Activated naive CD4-positive, alpha-beta T cell treated with anti-CD3 and anti-CD28 coated beads, Interleukin-2, amount 50 U/mL, for 24 hours (primary cell): ENCODE measurements around the gene CACNB2.

ENCODE experiments used
- H3K27ac Mint-ChIP-seq: one replicate; pipeline ENCODE4 v1.8.0; 2021; ENCODE audit warnings: mild to moderate bottlenecking, mixed read lengths
- H3K27me3 Mint-ChIP-seq: one replicate; pipeline ENCODE4 v1.8.0; 2021; ENCODE audit warnings: mixed read lengths
- H3K36me3 Mint-ChIP-seq: one replicate; pipeline ENCODE4 v1.8.0; 2021; ENCODE audit warnings: mixed read lengths
- H3K4me1 Mint-ChIP-seq: one replicate; pipeline ENCODE4 v1.8.0; 2021; ENCODE audit warnings: mixed read lengths
- H3K4me3 Mint-ChIP-seq: one replicate; pipeline ENCODE4 v1.8.0; 2021; ENCODE audit warnings: mild to moderate bottlenecking, mixed read lengths
- H3K9me3 Mint-ChIP-seq: one replicate; pipeline ENCODE4 v1.8.0; 2021; ENCODE audit warnings: mixed read lengths

The CACNB2 gene

DNA sequence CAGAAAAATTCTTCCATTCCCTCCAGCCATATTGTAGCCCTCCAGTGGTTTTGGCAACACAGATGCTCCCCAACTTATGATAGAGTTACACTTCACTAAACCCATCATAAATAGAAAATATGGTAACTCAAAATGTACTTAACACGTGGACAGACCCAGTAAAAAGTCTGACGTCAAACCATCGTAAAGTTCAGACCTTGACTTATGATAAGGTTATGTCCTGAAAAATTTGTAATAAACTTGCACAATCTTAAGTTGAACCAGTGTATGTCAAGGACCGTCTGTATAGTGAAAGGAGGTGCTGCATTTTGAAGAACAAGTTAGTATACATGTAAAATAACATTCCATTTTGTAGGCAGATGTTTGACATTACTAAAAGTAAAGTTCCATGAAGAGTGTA lies 368.4 kb downstream of the CACNB2 start:
- Mint-ChIP-seq H3K27me3 (peaks cover 7% of the 10 kb centered on the region), H3K36me3 (peaks cover 10% of the 10 kb centered on the region), H3K4me1 (no peaks in the 10 kb centered on the region), H3K4me3 (no peak overlapping the region), H3K9me3 (peaks cover 13% of the 10 kb centered on the region), H3K27ac (no peak overlapping the region)

- Mint-ChIP-seq H3K27ac (no peak overlapping the region), H3K36me3 (peaks cover 12% of the 10 kb centered on the region), H3K4me3 (no peak overlapping the region), H3K27me3 (peaks cover 6% of the 10 kb centered on the region), H3K4me1 (no peaks in the 10 kb centered on the region), H3K9me3 (peaks cover 22% of the 10 kb centered on the region)
Measured at GRCh38 chr10:18514537-18514936, 374.3 kb downstream of the CACNB2 start.

DNA sequence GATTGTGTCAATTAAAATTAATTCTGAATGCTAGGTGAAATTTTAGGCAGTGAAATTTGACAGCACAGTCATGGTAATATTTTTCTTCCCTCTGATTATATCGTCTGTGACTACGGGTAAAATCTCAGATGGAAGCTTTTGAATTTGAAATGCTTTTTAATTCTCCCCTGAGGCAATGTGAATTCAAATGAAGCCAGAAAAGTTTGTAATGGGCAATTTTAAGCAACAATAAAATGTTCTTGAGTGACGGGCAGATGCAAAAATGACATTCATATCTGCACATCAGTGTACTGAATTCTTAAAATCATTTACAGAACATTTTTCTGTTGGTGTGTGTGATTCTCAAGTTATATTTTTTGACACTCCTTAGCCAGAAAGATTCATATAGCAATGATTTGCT lies 376.6 kb downstream of the CACNB2 start:
- Mint-ChIP-seq H3K4me1 (no peaks in the 10 kb centered on the region), H3K36me3 (peaks cover 12% of the 10 kb centered on the region)

GRCh38 chr10:18523025-18523424 lies 382.8 kb downstream of the CACNB2 start:
- H3K27me3 Mint-ChIP-seq, result no peaks in the 10 kb centered on the region
- no peaks in the 10 kb centered on the region for H3K4me1 Mint-ChIP-seq
- H3K27ac Mint-ChIP-seq, result no peak overlapping the region
- peaks cover 14% of the 10 kb centered on the region for H3K9me3 Mint-ChIP-seq
- H3K36me3 Mint-ChIP-seq, result no peaks in the 10 kb centered on the region
- H3K4me3 Mint-ChIP-seq, result no peak overlapping the region

More for the DNA sequence above, 376.6 kb downstream of the CACNB2 start:
- Mint-ChIP-seq H3K9me3 (peaks cover 32% of the 10 kb centered on the region), H3K4me3 (no peak overlapping the region), H3K27me3 (peaks cover 6% of the 10 kb centered on the region), H3K27ac (no peak overlapping the region)

DNA sequence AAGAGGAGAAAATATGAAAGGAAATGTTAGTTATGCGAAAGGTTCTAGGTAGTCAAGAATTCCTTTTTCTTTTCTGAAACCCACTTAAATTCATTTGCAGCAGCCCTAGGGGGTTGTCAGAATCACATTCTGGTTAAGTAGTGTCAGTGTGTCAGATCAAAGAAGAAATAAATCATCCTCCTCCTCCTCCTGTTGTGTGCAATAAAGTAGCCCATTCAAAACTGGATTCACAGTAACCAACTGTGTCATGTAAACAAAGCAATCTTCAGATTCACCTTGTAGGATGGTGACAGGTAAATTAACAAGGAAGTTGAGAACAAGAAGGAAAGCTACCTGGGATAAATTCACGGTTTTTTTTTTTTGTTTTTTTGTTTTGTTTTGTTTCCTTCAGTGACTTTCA lies 383.6 kb downstream of the CACNB2 start:
- peaks cover 14% of the 10 kb centered on the region for H3K9me3 Mint-ChIP-seq
- H3K4me3 Mint-ChIP-seq, result no peak overlapping the region

GRCh38 chr10:18527687-18528086 lies 387.5 kb downstream of the CACNB2 start:
- no peaks in the 10 kb centered on the region for H3K27me3 Mint-ChIP-seq
- no peak overlapping the region for H3K4me3 Mint-ChIP-seq
- no peak overlapping the region for H3K27ac Mint-ChIP-seq
- peaks cover 13% of the 10 kb centered on the region for H3K36me3 Mint-ChIP-seq
- H3K9me3 Mint-ChIP-seq, result peaks cover 8% of the 10 kb centered on the region
- H3K4me1 Mint-ChIP-seq, result no peaks in the 10 kb centered on the region

More for the DNA sequence above, 383.6 kb downstream of the CACNB2 start:
- H3K27me3 Mint-ChIP-seq, result no peaks in the 10 kb centered on the region
- no peaks in the 10 kb centered on the region for H3K4me1 Mint-ChIP-seq
- no peak overlapping the region for H3K27ac Mint-ChIP-seq
- H3K36me3 Mint-ChIP-seq, result no peaks in the 10 kb centered on the region

DNA sequence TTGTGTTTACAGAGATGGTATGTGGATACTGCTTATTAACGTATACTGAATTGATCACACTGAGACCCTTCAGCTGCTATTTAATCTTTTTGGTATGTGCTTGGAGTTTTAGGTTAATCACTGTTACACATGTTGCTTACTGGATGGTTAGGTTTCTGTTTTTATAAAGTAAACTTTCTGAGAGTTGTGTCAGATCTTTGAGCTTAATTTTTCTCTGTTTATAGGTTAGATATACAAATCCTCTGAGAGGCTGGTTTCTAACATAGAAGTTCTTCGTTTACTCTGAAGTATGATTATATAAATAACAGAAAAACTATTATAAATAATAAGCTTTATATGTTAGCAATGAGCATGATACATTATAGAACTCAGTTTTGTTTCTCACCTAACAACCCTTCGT lies 388.1 kb downstream of the CACNB2 start:
- Mint-ChIP-seq H3K27ac (no peak overlapping the region), H3K4me3 (no peak overlapping the region), H3K36me3 (peaks cover 13% of the 10 kb centered on the region), H3K9me3 (peaks cover 8% of the 10 kb centered on the region), H3K4me1 (no peaks in the 10 kb centered on the region), H3K27me3 (no peaks in the 10 kb centered on the region)

- Mint-ChIP-seq H3K4me1 (no peaks in the 10 kb centered on the region), H3K27ac (no peak overlapping the region), H3K9me3 (peaks cover 8% of the 10 kb centered on the region), H3K36me3 (peaks cover 23% of the 10 kb centered on the region), H3K27me3 (no peaks in the 10 kb centered on the region), H3K4me3 (no peak overlapping the region)
Measured at GRCh38 chr10:18532881-18533535, 392.8 kb downstream of the CACNB2 start.

- Mint-ChIP-seq H3K27me3 (no peaks in the 10 kb centered on the region), H3K9me3 (peaks cover 8% of the 10 kb centered on the region), H3K36me3 (peaks cover 23% of the 10 kb centered on the region), H3K4me1 (no peaks in the 10 kb centered on the region), H3K4me3 (no peak overlapping the region), H3K27ac (no peak overlapping the region)
Measured at GRCh38 chr10:18533896-18534295, 393.7 kb downstream of the CACNB2 start.

- no peaks in the 10 kb centered on the region for H3K4me1 Mint-ChIP-seq
- no peaks in the 10 kb centered on the region for H3K9me3 Mint-ChIP-seq
- H3K27me3 Mint-ChIP-seq, result no peaks in the 10 kb centered on the region
- peaks cover 30% of the 10 kb centered on the region for H3K36me3 Mint-ChIP-seq
- H3K4me3 Mint-ChIP-seq, result no peak overlapping the region
- H3K27ac Mint-ChIP-seq, result no peak overlapping the region
Measured at GRCh38 chr10:18539335-18539734, 399.1 kb downstream of the CACNB2 start.

DNA sequence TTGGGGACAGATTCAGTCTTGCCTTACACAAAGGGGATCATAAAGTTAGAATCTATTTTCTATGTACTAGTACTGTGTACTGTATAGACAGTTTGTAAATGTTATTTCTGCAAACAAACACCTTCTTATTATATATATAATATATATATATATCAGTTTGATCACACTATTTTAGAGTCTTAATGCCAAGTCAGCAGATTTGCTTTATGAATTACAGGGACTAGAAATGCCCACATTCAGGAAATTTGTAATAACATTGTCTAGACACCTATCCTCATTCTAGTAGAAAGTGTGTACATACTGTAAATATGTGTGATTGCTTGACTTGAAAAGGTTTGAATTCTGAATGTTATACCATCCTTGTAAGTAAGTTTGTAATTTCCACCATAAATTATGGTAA lies 400.0 kb downstream of the CACNB2 start:
- Mint-ChIP-seq H3K27me3 (no peaks in the 10 kb centered on the region), H3K4me1 (no peaks in the 10 kb centered on the region), H3K9me3 (no peaks in the 10 kb centered on the region), H3K36me3 (peaks cover 30% of the 10 kb centered on the region), H3K4me3 (no peak overlapping the region), H3K27ac (no peak overlapping the region)

GRCh38 chr10:18542832-18543231 lies 402.6 kb downstream of the CACNB2 start:
- Mint-ChIP-seq H3K4me1 (no peaks in the 10 kb centered on the region), H3K36me3 (peaks cover 33% of the 10 kb centered on the region), H3K27me3 (no peaks in the 10 kb centered on the region), H3K4me3 (no peak overlapping the region), H3K27ac (no peak overlapping the region), H3K9me3 (no peaks in the 10 kb centered on the region)

GRCh38 chr10:18545621-18546305 lies 405.5 kb downstream of the CACNB2 start:
- H3K27ac Mint-ChIP-seq, result no peak overlapping the region
- peaks cover 27% of the 10 kb centered on the region for H3K36me3 Mint-ChIP-seq
- no peaks in the 10 kb centered on the region for H3K27me3 Mint-ChIP-seq
- no peaks in the 10 kb centered on the region for H3K4me1 Mint-ChIP-seq
- H3K9me3 Mint-ChIP-seq, result no peaks in the 10 kb centered on the region
- H3K4me3 Mint-ChIP-seq, result no peak overlapping the region

GRCh38 chr10:18549105-18549504 lies 408.9 kb downstream of the CACNB2 start:
- no peak overlapping the region for H3K4me3 Mint-ChIP-seq
- no peaks in the 10 kb centered on the region for H3K27me3 Mint-ChIP-seq
- peaks cover 20% of the 10 kb centered on the region for H3K36me3 Mint-ChIP-seq
- H3K27ac Mint-ChIP-seq, result no peak overlapping the region
- no peaks in the 10 kb centered on the region for H3K4me1 Mint-ChIP-seq
- H3K9me3 Mint-ChIP-seq, result no peaks in the 10 kb centered on the region

DNA sequence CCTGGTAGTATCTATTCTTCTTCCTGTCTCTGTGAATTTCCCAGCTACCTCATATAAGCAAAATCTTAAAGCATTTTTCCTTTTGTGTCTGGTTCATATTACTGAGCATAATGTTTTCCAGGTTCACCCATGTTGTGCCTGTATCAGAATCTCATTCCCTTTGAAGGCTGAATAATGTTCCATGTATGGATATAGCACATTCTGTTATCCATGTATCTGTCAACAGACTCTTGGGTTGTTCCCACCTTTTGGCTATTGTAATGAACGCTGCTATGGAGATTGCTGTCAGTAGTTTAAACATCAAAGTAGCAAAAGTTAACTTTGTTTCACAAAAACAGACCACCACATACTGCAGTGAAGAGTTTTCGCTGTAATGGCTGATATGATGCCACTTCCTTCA lies 411.2 kb downstream of the CACNB2 start:
- peaks cover 11% of the 10 kb centered on the region for H3K36me3 Mint-ChIP-seq
- H3K4me3 Mint-ChIP-seq, result no peak overlapping the region
- H3K9me3 Mint-ChIP-seq, result no peaks in the 10 kb centered on the region
- H3K4me1 Mint-ChIP-seq, result no peaks in the 10 kb centered on the region
- H3K27me3 Mint-ChIP-seq, result no peaks in the 10 kb centered on the region
- H3K27ac Mint-ChIP-seq, result no peak overlapping the region

DNA sequence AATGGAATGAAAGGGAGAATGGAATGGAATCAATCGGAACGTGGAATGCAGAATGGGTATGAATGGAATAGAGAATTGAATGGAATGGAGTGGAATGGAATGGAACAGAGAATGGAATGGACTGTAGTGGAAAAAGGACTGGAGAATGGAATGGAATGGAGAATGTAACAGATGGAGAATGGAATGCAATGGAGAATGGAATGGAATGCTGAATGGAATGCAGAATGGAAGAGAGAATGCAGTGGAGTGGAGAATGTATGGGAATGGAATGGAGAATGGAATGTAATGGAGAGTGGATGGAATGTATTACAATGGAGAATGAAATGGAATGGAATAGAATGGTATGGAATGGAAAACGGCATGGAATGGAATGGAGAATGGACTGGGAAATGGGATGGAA lies 414.3 kb downstream of the CACNB2 start:
- no peaks in the 10 kb centered on the region for H3K9me3 Mint-ChIP-seq
- H3K36me3 Mint-ChIP-seq, result peaks cover 2% of the 10 kb centered on the region
- no peak overlapping the region for H3K27ac Mint-ChIP-seq
- H3K4me1 Mint-ChIP-seq, result no peaks in the 10 kb centered on the region
- no peak overlapping the region for H3K4me3 Mint-ChIP-seq
- no peaks in the 10 kb centered on the region for H3K27me3 Mint-ChIP-seq
